Activated naive CD4-positive, alpha-beta T cell treated with Interleukin-2 at 50 U/mL for 16 hours (primary cell): Measurements from ENCODE around the gene KCNIP3.
"Not testable (repeated sequence)": the region's sequence is repeated elsewhere in the genome, so short reads cannot be mapped to it uniquely, and the experiment has no call there.

ENCODE experiments used
- DNase-seq: peaks from one replicate; pipeline ENCODE4 v3.0.0-alpha.2; 2020

Gene KCNIP3

DNA sequence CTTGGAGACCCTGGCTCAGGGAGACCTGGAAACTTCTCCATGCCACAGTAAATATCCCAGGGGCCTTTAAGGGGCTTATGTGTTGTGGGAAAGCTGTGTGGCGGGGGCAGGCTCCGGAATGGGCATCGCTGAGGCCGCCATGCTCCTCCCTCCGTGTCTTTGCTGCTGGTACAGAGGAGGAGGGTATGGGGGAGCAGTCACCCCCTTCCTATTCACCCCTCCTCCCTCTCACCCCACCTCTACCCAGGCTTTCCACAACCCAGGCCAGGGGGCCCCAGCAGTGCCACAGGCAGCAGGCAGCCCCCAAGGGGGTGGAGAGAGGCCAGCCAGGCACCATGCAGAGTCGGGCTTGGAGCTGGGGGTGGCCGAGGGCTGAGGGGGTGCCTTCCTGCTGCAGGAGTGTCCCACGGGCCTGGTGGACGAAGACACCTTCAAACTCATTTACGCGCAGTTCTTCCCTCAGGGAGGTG lies 77.3 kb downstream of the KCNIP3 start:
- DNase-seq: no peak

DNA sequence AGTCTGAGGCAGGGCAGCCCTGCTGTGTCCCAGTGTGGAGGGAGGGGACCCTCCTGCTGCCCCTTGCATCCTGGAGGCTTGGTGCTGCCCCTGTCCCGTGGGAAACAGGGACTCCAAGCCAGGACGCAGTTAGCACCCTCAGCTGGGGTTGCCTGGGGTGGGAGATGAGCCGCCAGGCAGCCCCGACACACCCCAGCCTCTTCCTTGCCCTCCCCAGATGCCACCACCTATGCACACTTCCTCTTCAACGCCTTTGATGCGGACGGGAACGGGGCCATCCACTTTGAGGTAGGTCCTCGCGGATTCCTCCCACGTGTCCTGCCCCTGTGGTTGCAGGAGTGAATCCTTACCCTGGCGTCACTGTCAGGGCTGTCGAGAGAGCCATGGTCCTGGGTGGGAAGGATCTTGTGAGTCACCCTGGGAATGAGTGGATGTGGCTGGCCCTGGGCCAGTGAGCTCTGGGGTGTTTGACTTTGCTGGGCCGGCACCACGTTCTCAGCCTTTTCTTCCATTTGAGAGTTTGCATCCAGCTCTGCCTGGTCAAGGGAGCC lies 77.8 kb downstream of the KCNIP3 start:
- no peak for DNase-seq

DNA sequence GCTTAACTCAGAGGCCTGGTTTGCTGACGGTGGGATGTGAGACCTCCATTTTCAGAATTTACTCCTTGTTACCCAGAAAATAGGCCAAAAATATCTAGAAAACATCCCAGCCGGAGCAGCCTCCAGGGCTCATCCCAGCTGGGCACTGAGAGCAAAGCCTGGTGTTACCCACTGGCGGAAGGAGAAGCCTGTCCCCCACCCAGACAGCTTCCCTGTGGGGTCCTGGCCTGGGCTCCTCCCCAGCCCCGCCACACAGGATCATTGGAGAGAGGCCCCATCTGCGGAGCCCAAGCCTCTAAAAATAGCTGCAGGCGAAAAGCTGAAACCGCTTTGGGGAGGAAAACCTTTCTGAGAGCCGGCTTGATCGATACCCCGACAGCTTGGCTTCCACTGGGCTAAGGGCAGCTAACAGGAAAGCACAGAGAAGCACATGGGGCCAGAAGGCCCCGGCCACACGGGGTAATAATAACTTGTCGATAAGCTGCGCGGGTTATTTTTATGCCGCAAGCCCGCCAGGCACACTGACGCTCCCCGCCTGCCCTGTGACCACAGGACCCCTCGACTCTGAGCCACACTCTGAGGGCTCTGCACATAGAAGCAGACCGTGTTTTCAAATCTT lies 78.5 kb downstream of the KCNIP3 start:
- no peak for DNase-seq

DNA sequence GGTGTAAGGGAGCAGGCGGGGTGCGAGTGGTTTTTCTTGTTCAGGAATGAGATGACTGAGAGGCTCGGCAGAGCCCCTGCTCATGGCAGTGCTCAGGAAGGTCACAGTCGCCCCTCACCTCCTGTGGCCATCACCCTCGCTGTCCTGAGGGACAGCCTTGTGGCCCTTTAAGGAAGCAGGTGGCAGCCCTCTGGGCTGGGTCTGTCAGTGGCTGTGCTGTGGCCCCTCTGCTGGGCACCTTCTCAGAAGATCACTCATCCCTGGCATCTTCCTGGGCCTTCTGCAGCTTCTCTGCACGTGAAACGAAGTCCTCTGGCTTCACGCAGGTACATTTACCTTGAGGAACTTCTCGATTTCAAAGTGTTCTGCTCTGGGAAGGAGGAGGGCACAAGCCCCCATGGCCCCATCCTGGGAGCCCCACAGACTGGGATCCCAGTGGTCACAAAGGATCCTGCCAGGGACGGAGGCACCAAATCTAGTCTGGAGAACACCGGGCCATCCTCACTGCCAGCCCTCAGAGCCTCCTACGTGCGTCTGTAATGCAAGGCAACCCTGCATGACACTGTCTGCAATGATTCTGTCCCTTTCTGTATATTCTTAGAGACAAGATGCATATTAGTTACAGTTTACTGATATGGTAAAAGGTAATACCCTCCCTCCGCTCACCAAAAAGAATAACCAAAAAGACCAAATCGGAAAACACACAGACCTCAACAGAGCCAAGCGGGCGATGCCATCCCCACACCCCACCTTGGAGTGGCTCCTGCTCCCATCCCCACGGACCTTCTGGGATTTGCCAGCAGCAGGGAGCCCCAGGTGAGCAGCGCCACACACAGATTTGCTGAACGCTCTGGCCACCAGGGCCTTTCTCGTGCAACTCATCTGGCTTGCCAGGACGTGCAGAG lies 79.4 kb downstream of the KCNIP3 start:
- no peak for DNase-seq

DNA sequence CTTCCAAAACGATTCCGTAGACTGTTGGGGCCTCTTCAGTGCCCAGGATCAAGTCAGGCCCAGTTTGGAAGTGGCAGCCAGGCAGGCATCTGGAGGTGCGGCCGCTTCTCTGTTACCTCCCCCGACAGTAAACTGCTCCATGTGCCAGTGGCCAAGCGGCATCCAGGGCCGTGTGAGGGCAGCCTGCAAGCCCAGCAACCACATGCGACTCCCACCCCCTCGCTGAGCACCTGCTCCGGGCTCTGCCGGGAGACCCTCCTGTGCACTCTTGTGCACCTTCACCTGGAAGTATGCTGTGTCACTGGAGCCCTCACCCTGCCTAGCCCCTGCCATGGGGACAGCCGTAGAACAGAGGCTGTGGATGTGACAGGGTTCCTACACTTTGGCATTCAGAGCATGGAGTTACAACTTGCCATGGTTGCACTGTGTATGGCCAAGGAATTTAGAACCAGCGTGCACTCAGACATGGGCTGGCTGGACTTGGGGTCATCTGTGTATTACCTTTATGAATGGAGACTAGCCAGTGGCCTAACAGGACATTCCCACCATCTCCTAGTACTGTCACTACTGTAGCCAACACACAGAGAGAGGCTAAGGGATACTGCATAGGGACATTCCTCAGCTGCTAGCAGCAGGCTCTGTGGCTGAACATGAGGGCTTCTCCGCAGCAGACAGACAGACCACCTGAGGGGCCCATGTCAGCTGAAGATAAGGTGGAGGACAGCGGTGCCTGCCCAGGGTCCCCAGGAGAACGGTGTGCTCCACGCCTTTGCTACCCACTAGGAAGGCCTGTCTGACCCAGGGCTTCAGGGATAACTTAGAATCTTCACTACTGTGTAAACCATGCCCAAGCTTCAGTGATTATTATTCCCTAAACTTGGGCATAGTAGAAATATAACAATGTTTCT lies 80.3 kb downstream of the KCNIP3 start:
- DNase-seq: no peak

DNA sequence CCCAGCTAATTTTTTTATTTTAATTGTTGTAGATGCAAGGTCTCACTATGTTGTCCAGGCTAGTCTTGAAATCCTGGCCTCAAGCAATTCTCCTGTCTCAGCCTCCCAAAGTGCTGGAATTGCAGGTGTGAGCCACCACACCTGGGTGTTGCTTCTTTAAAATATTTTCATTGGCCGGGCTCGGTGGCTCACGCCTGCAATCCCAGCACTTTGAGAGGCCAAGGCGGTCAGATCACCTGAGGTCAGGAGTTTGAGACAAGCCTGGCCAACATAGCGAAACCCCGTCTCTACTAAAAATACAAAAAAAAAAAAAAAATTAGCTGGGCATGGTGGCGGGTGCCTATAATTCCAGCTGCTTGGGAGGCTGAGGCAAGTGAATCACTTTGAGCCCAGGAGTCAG lies 81.1 kb downstream of the KCNIP3 start:
- not testable (repeated sequence) for DNase-seq

DNA sequence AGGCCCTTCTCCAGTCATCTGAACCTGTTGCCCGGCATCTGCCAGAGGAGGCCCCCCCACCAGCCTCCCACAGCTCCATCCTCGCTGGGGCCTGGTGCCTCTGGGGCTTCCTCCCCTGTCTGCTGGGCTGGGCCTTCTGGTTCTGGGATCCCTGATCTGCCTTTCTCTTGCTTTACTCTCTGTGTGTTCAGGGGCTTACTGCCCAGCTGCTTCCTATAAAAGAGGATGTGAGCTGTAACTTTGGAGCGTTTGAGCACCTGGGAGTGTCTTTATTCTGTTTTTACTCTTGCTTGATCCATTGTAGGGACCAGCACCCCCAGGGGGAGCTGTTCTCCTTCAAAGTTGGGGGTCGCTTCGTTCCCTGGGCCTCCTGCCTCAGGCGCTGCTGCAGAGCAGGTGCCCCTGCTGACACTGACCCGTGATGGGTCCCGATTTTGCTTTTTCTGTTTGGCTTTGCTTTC lies 82.3 kb downstream of the KCNIP3 start:
- no peak for DNase-seq

DNA sequence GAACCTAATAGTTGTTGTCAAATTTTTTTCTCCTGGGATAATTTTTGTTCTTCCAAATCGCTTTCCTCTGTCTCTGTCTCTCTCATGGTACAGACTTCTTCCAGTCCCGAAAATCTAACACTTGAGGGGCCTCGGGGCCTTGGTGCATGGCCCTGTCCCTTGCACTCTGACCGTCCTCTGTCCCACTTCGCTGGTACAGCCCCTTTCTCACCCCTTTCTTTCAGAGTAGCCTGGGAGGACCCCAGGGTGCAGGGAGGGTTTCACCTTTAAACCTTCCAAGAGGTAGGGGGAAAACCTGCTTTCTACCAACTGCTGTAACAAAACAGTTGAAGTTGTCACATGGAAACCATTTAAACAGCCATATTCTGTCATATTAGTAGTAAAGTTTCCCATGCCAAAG lies 83.1 kb downstream of the KCNIP3 start:
- DNase-seq: no peak

DNA sequence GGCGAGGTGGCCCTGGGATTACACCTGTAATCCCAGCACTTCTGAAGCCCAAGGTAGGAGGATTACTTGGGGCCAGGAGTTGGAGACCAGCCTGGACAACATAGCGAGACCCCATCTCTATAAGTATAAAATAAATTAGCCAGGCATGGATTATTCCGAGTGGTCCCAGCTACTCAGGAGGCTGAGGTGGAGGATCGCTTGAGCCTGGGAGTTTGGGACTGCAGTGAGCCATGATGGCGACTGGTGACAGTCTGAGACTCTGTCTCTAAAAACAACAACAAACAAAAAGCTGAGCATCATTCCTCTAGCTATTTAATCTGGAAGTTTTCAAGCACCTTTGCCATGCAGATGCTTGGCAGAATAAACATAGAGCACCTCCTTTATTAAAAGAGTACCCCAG lies 83.6 kb downstream of the KCNIP3 start:
- no peak for DNase-seq

DNA sequence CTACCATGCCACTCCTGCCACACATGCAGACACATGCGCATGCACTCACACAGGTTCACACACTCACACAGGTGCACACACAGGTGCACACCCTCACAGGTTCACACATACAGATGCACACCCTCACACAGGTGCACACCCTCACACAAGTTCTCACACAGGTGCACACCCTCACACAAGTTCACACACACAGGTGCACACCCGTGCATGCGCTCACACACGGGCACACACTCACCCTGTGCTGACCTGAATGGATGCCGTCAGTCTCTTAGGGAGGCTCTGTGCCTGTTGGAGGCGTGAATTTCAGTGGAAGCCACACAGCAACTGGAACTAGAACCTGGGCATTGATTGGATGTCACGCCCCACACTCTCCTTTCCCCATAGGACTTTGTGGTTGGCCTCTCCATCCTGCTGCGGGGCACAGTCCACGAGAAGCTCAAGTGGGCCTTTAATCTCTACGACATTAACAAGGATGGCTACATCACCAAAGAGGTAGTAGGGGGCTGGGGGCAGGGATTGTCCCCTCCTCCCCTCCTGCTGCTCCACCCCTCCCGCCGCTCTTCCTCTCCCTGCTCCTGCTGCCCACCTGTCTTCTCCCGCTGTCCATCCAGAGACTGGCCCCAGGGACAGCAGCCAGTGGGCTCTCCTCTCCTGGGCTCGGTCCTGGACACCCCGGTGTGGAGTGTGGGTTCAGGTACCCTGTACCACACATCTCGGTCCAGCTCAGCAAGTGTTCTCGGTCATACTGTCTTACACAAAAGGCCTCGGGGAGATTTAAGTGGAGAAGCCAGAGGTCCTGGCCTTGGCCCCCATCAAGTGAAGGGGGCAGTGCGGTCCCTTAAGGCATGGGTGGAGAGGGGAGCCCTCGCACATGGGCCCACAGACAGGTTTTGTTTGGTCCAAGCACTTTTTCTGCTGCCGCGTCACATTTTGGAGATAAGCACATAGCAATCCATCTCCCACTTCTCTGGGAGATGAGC lies 84.4 kb downstream of the KCNIP3 start:
- no peak for DNase-seq

DNA sequence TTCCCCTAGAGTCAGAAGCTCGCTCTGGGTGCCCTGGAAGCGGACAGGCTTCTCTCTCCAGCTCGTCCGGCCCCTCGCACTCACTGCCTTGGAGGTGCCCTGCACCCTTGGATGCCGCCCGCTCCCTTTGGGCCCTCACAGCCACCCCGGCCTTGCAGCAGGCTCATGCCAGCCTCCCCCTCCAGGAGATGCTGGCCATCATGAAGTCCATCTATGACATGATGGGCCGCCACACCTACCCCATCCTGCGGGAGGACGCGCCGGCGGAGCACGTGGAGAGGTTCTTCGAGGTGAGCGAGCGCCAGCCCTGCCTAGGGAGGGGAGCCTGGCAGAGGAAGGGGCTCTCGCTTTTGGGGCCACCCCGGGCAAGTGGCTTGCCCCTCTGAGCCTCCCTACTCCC lies 85.0 kb downstream of the KCNIP3 start:
- no peak for DNase-seq

DNA sequence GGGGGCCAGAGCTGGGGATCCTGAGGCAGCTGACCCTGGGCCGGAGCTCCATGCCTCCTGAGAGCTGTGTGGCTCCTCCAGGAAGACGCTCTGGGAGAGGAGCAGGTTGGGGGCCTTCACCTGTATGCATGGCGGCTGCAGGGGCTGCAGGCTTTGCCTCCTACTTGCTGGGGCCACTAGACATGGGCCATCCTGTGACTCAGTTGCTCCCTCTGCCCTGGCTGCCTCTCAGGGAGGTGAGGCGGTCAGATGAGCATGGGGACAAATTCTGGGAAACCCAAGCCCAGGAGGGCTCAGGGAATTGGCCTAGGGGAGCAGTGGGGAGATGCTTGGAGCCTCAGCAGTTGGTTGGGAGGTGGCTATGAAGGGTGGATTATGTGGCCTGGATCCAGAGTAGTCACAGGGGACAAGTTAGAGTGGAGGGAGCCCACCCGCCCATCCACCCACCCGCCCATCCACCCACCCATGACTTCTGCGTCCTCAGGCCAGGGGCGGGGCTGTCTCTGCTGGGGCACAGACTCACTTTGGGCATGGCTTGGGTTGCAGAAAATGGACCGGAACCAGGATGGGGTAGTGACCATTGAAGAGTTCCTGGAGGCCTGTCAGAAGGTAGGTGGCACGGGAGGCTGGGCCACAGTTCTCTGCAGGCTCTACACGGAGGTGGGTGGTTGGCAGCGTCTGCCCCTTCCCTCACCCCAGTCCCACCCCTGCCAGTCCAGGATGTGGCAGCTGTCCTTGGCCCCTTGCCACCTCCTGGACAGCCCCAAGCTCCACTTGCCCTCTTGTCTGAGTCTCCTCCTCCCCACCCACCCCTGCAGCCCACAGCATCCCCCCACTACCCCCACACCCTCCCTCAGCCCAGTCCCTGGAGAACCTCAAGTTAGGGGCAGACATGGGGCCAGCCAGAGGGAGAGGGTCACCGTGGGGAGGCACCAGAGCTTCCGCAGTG lies 85.8 kb downstream of the KCNIP3 start:
- no peak for DNase-seq

DNA sequence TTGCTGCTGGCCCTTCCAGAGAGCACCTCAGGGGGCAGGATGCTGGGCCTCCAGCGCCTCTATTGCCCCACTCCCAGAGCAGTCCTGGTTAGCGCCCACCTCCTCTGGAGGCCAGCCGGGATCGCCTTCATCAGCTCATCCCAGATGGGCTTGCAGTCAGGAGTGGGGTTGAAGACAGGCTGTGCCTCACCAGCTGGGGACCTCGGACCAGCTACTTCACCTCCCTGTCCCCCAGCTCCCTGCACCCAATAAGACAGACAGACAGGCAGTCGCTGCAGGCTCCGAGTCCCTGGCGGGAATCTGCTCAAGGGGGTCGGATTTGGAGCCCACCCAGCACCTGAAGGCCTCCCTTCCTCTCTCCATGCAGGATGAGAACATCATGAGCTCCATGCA lies 86.5 kb downstream of the KCNIP3 start:
- no peak for DNase-seq

DNA sequence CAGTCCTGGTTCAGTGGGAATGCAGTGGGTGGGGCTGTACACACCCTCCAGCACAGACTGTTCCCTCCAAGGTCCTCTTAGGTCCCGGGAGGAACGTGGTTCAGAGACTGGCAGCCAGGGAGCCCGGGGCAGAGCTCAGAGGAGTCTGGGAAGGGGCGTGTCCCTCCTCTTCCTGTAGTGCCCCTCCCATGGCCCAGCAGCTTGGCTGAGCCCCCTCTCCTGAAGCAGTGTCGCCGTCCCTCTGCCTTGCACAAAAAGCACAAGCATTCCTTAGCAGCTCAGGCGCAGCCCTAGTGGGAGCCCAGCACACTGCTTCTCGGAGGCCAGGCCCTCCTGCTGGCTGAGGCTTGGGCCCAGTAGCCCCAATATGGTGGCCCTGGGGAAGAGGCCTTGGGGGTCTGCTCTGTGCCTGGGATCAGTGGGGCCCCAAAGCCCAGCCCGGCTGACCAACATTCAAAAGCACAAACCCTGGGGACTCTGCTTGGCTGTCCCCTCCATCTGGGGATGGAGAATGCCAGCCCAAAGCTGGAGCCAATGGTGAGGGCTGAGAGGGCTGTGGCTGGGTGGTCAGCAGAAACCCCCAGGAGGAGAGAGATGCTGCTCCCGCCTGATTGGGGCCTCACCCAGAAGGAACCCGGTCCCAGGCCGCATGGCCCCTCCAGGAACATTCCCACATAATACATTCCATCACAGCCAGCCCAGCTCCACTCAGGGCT lies 87.9 kb downstream of the KCNIP3 start:
- no peak for DNase-seq

DNA sequence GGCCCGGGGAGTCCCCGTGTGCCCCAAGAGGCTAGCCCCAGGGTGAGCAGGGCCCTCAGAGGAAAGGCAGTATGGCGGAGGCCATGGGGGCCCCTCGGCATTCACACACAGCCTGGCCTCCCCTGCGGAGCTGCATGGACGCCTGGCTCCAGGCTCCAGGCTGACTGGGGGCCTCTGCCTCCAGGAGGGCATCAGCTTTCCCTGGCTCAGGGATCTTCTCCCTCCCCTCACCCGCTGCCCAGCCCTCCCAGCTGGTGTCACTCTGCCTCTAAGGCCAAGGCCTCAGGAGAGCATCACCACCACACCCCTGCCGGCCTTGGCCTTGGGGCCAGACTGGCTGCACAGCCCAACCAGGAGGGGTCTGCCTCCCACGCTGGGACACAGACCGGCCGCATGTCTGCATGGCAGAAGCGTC lies 88.4 kb downstream of the KCNIP3 start:
- no peak for DNase-seq

DNA sequence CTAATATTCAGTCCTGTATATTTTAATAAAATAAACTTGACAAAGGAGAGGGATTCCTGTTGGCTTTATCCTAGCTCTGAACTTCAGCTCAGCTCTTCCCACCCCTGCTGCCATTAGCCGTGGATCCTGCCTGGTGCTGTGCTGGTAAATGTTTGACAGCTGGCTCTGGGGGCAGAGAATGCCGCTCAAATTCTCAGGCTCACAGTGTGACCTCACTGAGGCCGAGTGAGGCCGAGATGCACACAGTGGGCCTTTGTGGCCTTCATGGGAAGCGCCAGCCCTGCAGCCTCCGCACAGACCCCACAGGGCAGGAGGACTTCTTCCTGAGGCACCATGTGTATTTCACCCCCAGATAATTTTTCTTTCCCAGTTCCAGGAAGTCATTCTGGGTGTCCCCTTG lies 88.9 kb downstream of the KCNIP3 start:
- no peak for DNase-seq

DNA sequence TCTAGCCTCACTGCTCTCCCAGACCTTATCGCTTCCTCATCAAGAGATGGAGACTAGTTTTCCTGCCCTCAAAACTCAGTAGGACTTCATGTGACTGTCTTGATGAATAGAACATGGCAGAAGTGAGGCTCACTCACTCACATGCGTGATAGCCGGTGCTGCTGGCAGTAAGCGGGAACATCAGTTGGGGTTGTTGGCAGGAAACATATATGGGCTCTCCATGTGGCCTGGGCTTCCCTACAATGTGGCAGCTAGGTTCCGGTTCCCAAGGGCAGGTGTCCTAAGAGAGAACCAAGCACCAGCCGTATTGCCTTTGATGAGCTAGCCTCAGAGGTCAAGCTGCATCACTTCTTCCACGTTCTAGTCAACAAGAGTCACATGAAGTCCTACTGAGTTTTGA lies 90.2 kb downstream of the KCNIP3 start:
- no peak for DNase-seq

DNA sequence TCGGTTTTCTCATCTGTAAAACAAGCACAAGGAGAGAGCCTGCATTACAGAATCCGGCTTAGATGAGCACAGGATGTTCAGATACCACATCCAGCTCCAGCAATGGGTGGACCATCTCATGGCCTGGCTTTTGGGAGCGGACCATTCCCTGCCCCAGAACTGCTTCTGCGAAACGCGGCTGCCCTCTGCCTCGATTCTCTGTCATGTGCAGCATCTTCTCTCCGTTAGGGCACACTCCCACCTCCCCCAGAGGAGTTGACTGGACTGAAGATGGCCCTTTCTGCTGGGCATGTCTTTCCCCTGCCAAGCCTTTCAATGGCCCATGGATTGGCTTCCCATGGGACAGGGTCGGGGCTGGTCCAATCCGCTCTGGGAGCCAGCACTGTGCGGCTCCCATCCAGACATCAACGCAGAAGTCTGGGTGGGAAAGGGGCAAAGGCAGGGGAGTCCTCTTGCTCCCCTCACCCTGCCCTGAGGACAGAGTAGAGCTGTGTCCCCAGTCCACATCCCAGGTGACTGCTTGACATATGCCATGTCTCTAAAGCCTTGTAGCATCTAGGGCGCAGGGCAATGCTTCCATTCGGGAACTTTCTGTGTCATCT lies 91.0 kb downstream of the KCNIP3 start:
- DNase-seq: no peak

DNA sequence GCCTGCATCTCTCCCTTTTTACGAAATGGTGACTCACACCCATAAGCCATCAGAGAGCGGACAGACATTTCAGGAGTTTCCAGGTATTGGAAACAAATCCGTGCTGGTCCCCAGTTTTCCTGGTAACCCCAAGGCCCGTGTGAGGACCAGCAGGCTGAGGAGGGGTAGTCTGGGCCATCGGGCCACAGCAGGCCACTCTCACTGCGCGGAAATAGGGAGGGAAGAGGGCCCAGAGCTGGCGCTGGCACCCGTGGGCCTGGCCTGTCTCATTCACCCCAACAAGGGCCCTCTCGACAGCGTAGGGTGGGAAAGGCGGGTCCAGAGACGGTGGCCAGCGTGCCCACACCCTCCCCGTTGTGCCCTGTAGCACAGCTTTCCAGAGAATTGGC lies 91.7 kb downstream of the KCNIP3 start:
- DNase-seq: no peak
